ES-I3 (cell line): ENCODE measurements around the gene MED17.
"Not testable (repeated sequence)": the region's sequence is repeated elsewhere in the genome, so short reads cannot be mapped to it uniquely, and the experiment has no call there.

ENCODE experiments used
- H3K36me3 ChIP-seq: 2 replicates; pipeline ENCODE4 v1.6.1; 2013; ENCODE audit warnings: mild to moderate bottlenecking, low read length, control low read depth, moderate library complexity; ENCODE audit not compliant: insufficient read depth
- H3K4me1 ChIP-seq: 2 replicates; pipeline ENCODE4 v1.6.1; 2013; ENCODE audit warnings: mild to moderate bottlenecking, control low read depth, low read length; ENCODE audit not compliant: insufficient read depth
- H3K9ac ChIP-seq: 2 replicates; pipeline ENCODE4 v1.6.1; 2013; ENCODE audit warnings: low read depth, mild to moderate bottlenecking, low read length, moderate library complexity
- H3K9me3 ChIP-seq: 2 replicates; pipeline ENCODE4 v1.6.1; 2013; ENCODE audit warnings: mild to moderate bottlenecking, low read length, moderate library complexity; ENCODE audit not compliant: control insufficient read depth, insufficient read depth

MED17 gene

DNA sequence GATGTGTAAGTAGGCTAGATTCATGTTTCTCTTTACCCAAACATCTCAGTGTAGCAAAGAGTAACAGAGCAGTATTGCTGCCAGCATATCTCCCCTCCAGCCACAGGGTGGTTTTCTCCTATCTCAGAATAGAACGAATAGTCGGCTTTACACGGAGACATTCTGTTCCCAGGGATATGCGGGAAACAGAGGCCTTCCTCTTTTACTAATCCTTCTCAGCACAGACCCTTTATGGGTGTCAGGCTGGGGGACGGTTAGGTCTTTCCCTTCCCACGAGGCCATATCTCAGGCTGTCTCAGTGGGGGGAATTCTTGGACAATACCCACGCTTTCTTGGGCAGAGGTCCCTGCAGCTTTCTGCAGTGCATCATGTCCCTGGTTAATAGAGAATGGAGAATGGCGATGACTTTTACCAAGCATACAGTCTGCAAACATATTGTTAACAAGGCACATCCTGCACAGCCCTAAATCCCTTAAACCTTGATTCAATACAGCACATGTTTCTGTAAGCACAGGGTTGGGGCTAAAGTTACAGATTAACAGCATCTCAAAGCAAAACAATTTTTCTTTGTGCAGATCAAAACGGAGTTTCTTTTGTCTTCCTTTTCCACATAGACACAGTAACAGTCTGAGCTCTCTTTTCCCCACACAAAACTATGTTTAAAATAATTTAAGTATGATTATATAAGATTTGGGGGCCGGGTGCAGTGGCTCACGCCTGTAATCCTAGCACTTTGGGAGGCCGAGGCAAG, 38.9 kb upstream of the MED17 start:
- not testable (repeated sequence) for H3K9me3 ChIP-seq, H3K36me3 ChIP-seq, H3K4me1 ChIP-seq, H3K9ac ChIP-seq

DNA sequence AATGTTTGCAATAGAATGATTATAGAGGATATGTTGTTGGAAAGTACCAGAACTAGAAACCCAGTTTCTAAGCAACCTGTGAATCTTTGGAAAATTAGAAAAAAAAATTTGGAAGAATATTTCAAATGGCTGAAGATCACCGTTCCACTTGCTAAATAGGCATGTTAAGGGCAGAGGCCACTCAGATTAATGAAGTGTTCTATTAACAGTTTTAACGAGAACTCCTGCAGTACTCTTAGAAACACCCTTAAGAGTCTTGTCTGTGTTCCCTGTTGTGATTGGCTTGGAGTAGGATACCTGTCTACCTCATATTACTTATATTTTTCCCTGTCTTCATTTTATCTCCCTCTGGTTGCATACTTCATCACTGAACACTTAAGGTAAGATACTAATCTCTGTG, 38.0 kb upstream of the MED17 start:
- Histone ChIP-seq H3K9me3 (no peaks in the 10 kb centered on the region), H3K4me1 (no peaks in the 10 kb centered on the region), H3K36me3 (no peaks in the 10 kb centered on the region), H3K9ac (no peak overlapping the region)

DNA sequence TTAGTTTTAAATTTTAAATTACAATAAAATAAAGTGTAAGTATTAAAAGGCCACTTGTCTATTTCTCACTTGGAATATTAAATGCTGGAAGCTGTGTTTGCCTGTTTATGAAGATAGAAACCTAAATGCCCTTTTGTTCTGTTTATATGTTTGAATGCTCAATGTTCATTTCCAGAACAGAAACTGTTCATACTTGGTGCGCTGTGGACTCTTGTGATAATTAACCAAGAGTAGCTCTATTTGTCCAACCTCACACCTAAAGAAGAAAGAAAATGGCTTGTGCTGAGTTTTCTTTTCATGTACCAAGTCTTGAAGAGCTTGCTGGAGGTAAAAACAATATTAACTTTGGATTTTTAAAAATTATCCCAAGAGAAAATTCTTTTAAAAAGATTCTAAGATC, 37.0 kb upstream of the MED17 start:
- H3K9ac ChIP-seq = no peak overlapping the region
- H3K36me3 ChIP-seq = no peaks in the 10 kb centered on the region
- no peaks in the 10 kb centered on the region for H3K4me1 ChIP-seq
- no peaks in the 10 kb centered on the region for H3K9me3 ChIP-seq

DNA sequence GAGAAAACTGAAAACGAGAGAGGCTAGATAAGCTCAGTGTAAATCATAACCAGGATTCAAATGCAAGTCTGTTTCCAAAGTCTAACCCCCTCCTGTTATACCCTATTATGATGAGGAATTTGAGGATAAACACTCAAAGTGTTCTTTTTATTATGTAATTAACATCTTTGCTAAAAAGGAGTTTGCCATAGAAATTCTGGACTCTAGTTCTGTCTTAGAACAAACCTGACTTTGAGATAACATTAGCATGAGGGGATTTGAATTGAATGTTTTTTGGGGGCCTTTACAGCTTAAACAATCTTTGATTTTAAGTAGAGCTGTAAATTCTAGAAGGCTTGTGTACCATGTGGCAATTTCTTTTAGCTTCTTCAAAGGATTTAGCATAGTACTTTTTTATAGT, 33.1 kb upstream of the MED17 start:
- no peaks in the 10 kb centered on the region for H3K9me3 ChIP-seq
- no peak overlapping the region for H3K9ac ChIP-seq
- no peaks in the 10 kb centered on the region for H3K4me1 ChIP-seq
- no peaks in the 10 kb centered on the region for H3K36me3 ChIP-seq

DNA sequence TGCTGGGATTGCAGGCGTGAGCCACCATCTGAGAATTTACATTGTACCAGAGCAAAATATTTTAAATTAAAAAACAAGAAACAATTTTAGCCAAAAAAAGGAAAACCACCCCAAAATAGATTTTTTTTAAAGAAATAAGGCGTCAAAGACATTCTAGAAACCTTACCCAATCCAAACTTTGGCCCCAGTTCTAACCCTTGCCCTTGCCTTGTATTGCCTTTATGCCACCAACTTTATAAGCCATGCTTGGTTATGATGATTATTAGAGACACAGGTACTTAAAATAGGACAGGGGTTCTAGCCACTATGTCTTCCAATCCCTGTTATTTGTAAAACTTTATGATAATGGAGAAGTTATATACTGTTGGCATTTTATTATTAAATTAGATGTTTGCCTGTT, 30.8 kb upstream of the MED17 start:
- Histone ChIP-seq H3K4me1 (no peaks in the 10 kb centered on the region), H3K36me3 (no peaks in the 10 kb centered on the region), H3K9ac (no peak overlapping the region), H3K9me3 (no peaks in the 10 kb centered on the region)

DNA sequence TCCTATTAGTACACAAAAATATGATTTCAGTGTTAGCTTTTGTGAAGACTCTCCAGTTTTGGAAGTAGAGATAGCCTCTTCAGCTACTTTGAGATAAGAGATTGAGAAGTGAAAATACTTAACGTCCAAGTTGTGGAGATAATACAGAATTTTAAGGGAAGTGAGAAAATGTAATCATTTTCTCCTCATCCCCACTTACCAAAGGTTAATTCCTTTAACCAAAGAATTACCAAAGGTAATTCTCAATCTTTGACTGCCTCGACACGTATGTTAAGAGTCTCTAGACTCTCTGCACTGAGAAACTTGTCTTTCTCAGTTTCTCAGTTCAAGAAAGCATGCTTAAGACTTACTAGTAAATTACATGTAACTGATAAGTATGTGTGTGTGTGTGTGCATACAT, 27.3 kb upstream of the MED17 start:
- H3K36me3 ChIP-seq = peaks cover 5% of the 10 kb centered on the region; the same call in 1 of the 2 replicates
- no peaks in the 10 kb centered on the region for H3K9me3 ChIP-seq
- H3K4me1 ChIP-seq = no peaks in the 10 kb centered on the region
- no peak overlapping the region for H3K9ac ChIP-seq

DNA sequence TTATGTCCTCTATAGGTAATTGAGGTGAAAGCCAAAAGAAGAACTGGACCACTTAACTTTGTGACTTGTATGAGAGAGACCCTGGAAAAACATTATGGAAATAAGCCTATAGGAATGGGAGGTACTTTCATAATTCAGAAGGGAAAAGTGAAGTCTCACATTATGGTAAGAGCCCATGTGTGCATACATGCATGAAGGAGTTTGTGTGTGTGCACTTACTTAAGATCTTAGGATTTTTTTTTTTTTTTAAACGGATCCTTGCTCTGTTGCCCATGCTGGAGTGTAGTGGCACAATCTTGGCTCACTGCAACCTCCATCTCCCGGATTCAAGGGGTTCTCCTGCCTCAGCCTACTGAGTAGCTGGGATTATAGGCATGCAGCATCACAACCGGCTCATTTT, 26.8 kb upstream of the MED17 start:
- no peaks in the 10 kb centered on the region for H3K4me1 ChIP-seq
- H3K36me3 ChIP-seq = peaks cover 5% of the 10 kb centered on the region; the same call in 1 of the 2 replicates

DNA sequence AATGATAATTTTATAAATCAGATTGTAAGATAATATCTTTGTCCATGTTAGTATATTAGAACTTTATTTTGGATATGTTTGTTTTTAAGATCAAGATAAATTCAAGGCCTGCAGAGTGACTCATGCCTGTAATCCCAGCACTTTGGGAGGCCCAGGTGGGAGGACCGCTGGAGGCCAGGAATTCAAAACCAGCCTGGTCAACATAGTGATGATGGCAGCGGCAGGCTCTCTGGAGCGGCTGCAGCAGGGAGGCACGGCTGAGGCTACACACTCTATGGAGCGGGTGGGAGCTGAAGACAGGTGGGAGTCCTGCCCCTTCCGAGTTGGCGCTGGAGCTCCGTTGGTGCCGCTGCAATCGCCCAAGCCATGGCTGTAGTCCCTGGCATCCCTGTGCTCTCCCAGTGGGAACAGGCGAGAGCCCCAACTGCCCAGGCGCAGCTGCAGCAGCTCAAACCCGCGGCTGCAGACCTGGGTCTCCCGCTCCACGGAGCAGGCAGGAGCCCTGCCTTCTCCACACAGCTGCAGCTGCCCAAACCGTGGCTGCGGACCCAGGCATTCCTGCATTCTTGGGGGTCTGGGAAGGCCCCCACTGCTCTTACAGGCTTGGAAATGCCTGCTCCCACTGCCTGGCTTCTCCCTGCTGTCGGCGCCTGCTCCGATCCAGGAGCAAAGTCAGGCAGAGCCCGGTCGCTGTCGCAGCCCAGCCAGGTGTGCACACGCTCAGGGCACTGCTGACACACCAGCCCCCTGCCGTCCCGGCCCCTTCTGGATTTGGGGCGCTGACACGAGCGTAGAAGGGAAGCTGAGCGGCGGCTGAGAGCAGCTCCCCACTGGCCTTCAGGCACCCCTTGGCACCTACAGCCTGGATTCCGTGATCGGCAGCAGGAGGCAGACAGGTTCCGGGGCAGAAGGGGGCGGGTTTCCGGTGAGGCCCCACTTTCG, 25.9 kb upstream of the MED17 start:
- Histone ChIP-seq H3K9me3 (no peaks in the 10 kb centered on the region), H3K9ac (no peak overlapping the region), H3K4me1 (no peaks in the 10 kb centered on the region), H3K36me3 (peaks cover 5% of the 10 kb centered on the region; the same call in 1 of the 2 replicates)

More for the DNA sequence above, 26.8 kb upstream of the MED17 start:
- no peak overlapping the region for H3K9ac ChIP-seq
- H3K9me3 ChIP-seq = no peaks in the 10 kb centered on the region

DNA sequence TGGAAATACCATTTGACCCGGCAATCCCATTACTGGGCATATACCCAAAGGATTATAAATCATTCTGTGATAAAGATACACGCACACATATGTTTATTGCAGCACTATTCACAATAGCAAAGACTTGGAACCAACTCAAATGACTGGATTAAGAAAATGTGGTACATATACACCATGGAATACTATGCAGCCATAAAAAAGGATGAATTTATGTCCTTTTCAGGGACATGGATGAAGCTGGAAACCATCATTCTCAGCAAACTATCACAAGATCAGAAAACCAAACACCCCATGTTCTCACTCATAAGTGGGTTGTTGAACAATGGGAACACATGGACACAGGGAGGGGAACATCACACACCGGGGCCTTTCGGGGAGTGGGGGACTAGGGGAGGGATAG, 25.0 kb upstream of the MED17 start:
- not testable (repeated sequence) for H3K9ac ChIP-seq, H3K4me1 ChIP-seq, H3K36me3 ChIP-seq, H3K9me3 ChIP-seq

DNA sequence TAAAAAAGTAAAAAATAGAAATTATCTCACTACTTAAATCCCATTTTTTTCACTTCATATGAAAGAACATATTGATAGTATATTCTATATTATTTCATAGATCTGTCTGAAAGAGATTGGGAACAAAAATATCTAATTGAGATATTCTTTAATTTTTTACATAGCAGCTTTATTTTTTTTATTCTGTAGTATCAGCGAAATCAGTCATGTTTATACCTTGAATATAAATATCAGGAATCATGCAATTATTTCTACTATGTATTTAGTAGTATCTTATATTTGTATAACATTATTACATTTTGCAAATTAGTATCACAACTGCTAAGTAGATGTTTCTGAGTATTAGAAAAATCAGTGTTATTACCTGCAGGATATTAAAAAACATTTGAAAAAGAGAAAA, 22.2 kb upstream of the MED17 start:
- no peak overlapping the region for H3K9ac ChIP-seq
- H3K4me1 ChIP-seq = no peaks in the 10 kb centered on the region
- no peaks in the 10 kb centered on the region for H3K9me3 ChIP-seq
- peaks cover 5% of the 10 kb centered on the region; the same call in 1 of the 2 replicates for H3K36me3 ChIP-seq

DNA sequence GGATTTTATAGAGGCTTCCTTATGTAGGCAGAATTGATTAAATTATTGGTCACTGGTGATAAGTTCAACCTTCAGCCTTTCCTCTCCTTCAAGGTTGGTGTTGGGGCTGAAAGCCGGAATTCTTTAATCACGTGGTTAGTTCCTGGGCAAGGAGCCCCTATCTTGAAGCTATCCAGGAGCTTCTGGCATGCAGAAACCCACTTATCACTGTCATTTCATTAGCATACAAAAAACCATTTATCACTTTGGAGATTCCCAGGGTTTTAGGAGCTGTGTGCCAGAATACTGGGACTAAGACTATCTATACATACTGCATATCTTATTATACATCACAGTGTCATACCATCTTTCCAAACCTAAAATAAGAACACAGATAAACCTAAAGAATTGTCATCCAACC, 18.5 kb upstream of the MED17 start:
- Histone ChIP-seq H3K9ac (no peak overlapping the region), H3K9me3 (no peaks in the 10 kb centered on the region), H3K36me3 (peaks cover 5% of the 10 kb centered on the region; the same call in 1 of the 2 replicates), H3K4me1 (peaks cover 3% of the 10 kb centered on the region; the same call in 1 of the 2 replicates)

DNA sequence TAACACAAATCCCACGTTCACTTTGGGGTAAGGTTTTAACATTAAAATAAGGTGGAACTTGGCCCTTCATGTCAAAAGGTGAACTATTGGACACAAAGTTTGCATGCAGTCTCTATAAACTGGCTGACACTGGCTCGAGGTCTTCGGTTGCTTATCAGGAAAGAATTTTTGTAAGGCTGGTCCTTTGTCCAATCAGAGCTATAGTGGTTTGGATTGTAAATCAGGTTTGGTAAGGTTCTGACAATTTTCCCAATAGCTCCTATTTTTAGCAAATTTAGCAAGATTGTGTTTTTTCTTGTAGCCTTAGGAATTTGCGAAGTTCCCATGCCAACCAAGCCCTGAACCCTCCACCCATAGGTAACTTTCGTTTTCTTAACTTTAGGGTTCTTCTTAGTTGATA, 17.6 kb upstream of the MED17 start:
- Histone ChIP-seq H3K9me3 (no peaks in the 10 kb centered on the region), H3K4me1 (peaks cover 3% of the 10 kb centered on the region; the same call in 1 of the 2 replicates), H3K9ac (no peak overlapping the region), H3K36me3 (0 out of 2 replicates have a peak, but pooled peaks cover 2% of the 10 kb centered on the region)

DNA sequence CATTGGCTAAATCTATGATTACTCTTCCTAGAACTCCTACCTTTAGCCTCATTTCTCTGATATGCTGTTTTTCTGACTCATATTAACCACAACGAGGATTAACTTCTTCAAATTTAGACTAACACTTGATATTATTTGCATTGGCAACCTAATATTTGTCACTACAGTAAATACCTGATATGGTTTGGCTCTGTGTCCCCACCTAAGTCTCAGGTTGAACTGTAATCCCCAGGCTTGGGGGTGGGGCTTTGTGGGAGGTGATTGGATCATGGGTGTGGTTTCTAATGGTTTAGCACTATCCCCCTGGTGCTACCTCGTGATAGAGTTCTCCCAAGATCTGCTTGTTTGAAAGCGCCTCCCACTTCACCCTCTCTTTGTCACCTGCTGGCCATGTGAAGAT, 17.1 kb upstream of the MED17 start:
- peaks cover 3% of the 10 kb centered on the region; the same call in 1 of the 2 replicates for H3K4me1 ChIP-seq
- no peaks in the 10 kb centered on the region for H3K9me3 ChIP-seq
- H3K36me3 ChIP-seq = no peaks in the 10 kb centered on the region
- no peak overlapping the region for H3K9ac ChIP-seq

DNA sequence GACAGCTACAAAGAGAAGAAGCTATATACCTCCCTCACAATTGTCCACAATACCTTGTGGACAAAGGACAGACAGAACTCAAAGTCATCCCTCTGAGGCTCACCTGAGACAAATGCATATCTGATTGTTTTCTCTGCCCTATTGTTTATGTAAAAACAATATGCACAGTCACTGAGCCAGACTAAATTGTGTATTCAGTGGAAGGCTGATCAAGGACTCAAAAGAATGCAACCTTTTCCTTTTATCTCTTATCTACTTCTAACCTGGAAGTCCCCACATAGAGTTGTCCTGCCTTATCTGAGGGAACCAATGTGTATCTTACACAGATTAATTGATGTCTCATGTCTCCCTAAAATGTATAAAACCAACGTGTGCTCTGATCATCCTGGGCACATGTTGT, 13.9 kb upstream of the MED17 start:
- Histone ChIP-seq H3K9me3 (no peaks in the 10 kb centered on the region), H3K9ac (no peak overlapping the region), H3K36me3 (no peaks in the 10 kb centered on the region), H3K4me1 (peaks cover 3% of the 10 kb centered on the region; the same call in 1 of the 2 replicates)

DNA sequence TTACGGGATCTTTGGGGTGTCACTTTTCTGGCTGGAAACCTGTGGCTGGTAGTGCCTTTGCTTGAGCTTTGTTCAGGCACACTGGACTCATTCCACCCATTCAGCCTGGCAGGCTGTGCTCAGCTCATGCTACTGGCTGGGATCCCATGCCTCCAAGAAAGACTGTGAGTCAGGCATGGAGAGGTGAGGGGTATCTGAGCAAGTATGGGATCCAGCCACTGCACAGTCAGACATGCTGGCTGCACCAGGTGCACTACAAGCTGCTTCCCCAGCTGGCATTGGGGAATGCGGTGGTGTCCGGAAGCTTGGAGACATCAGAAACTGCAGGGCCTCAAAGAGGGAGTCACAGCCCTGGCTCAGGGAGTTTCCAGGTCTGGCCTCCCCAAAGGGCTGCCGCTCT, 12.0 kb upstream of the MED17 start:
- H3K4me1 ChIP-seq = peaks cover 3% of the 10 kb centered on the region; the same call in 1 of the 2 replicates
- no peaks in the 10 kb centered on the region for H3K36me3 ChIP-seq

More for the DNA sequence above, 12.0 kb upstream of the MED17 start:
- Histone ChIP-seq H3K9ac (no peak overlapping the region), H3K9me3 (no peaks in the 10 kb centered on the region)
